Measurements from ENCODE around the gene DGUOK. TPM values are rescaled to one million over a fixed set of nuclear protein-coding genes. Genes with fewer than 3 reads are reported as not detected.

DGUOK gene
- total RNA-seq, 2 experiments from 2014 or later: 96.4 to 103 TPM

GRCh38 chr2:74004212-74005182, 77.8 kb downstream of the DGUOK start:
- intact Hi-C loops (cut with micrococcal nuclease): no loop called here
- no peak overlapping the region for H3K27ac Mint-ChIP-seq
- ATAC-seq (no peak), DNase-seq (no peak)
- H3K4me3 Mint-ChIP-seq: no peak overlapping the region
- H3K4me1 Mint-ChIP-seq (ENCODE audit: low read depth): peaks cover 70% of the 10 kb centered on the region
- POLR2A ChIA-PET: interaction anchor here (0.8 to 5.2 kb wide), 6 partner anchors 12 to 34 kb away, joined by 3 to 38 read pairs (median 3); no protein-coding TSS in a partner anchor
- H3K9me3 Mint-ChIP-seq: no peaks in the 10 kb centered on the region
- H3K27me3 Mint-ChIP-seq: no peaks in the 10 kb centered on the region
- H3K36me3 Mint-ChIP-seq (ENCODE audit: low read depth): peaks cover 9% of the 10 kb centered on the region
- TF ChIP-seq CTCF (IDR thresholded peaks at IDR 0.05): no peak
- CTCF ChIA-PET: interaction anchor here (0.8 to 1.6 kb wide), 3 partner anchors 9 to 97 kb away, joined by 3 to 5 read pairs (median 3); no protein-coding TSS in a partner anchor

GRCh38 chr2:74005786-74006185, 79.1 kb downstream of the DGUOK start:
- DNase-seq (no peak), ATAC-seq (no peak)
- intact Hi-C loops (cut with micrococcal nuclease): no loop called here
- CTCF ChIA-PET: no interaction called here
- Mint-ChIP-seq H3K4me3 (no peak overlapping the region), H3K36me3 (ENCODE audit: low read depth) (peaks cover 14% of the 10 kb centered on the region), H3K27me3 (no peaks in the 10 kb centered on the region), H3K4me1 (ENCODE audit: low read depth) (peaks cover 68% of the 10 kb centered on the region), H3K27ac (no peak overlapping the region), H3K9me3 (no peaks in the 10 kb centered on the region)
- POLR2A ChIA-PET: interaction anchor here (1.0 to 1.6 kb wide), 3 partner anchors 11 to 27 kb away, joined by 3 to 4 read pairs (median 3); no protein-coding TSS in a partner anchor
- TF ChIP-seq CTCF (IDR thresholded peaks at IDR 0.05): no peak

GRCh38 chr2:74006459-74006858, 79.8 kb downstream of the DGUOK start:
- ATAC-seq: no peak
- intact Hi-C loops (cut with micrococcal nuclease): no loop called here
- peaks cover 65% of the 10 kb centered on the region for H3K4me1 Mint-ChIP-seq (ENCODE audit: low read depth)
- ChIA-PET CTCF (interaction anchor here (1.1 kb wide), 1 partner anchor 25 kb away, joined by 3 read pairs; no protein-coding TSS in a partner anchor), POLR2A (interaction anchor here (1.0 to 1.6 kb wide), 2 partner anchors 20 to 28 kb away, joined by 3 read pairs; no protein-coding TSS in a partner anchor)
- no peaks in the 10 kb centered on the region for H3K9me3 Mint-ChIP-seq
- no peak for DNase-seq
- no peaks in the 10 kb centered on the region for H3K27me3 Mint-ChIP-seq
- H3K27ac Mint-ChIP-seq: no peak overlapping the region
- no peak for TF ChIP-seq CTCF (IDR thresholded peaks at IDR 0.05)
- peaks cover 14% of the 10 kb centered on the region for H3K36me3 Mint-ChIP-seq (ENCODE audit: low read depth)
- no peak overlapping the region for H3K4me3 Mint-ChIP-seq

GRCh38 chr2:74007121-74007520, 80.4 kb downstream of the DGUOK start:
- intact Hi-C loops (cut with micrococcal nuclease): no loop called here
- no peaks in the 10 kb centered on the region for H3K27me3 Mint-ChIP-seq
- H3K4me3 Mint-ChIP-seq: no peak overlapping the region
- TF ChIP-seq CTCF (IDR thresholded peaks at IDR 0.05): no peak
- POLR2A ChIA-PET: no interaction called here
- H3K27ac Mint-ChIP-seq: no peak overlapping the region
- CTCF ChIA-PET: interaction anchor here (0.9 to 1.1 kb wide), 2 partner anchors 14 to 26 kb away, joined by 3 read pairs; no protein-coding TSS in a partner anchor
- H3K4me1 Mint-ChIP-seq (ENCODE audit: low read depth): peaks cover 63% of the 10 kb centered on the region
- peaks cover 16% of the 10 kb centered on the region for H3K36me3 Mint-ChIP-seq (ENCODE audit: low read depth)
- no peaks in the 10 kb centered on the region for H3K9me3 Mint-ChIP-seq
- ATAC-seq (no peak), DNase-seq (no peak)

GRCh38 chr2:74007711-74008110, 81.0 kb downstream of the DGUOK start:
- Mint-ChIP-seq H3K4me3 (no peak overlapping the region), H3K9me3 (no peaks in the 10 kb centered on the region), H3K27me3 (no peaks in the 10 kb centered on the region), H3K36me3 (ENCODE audit: low read depth) (peaks cover 17% of the 10 kb centered on the region), H3K27ac (peak overlapping the region; percentile 22), H3K4me1 (ENCODE audit: low read depth) (peaks cover 67% of the 10 kb centered on the region)
- intact Hi-C loops (cut with micrococcal nuclease): no loop called here
- no peak for ATAC-seq
- ChIA-PET CTCF (interaction anchor here (0.9 kb wide), 1 partner anchor 14 kb away, joined by 3 read pairs; no protein-coding TSS in a partner anchor), POLR2A (no interaction called here)
- no peak for DNase-seq
- TF ChIP-seq CTCF (IDR thresholded peaks at IDR 0.05): no peak
